GM23248 (cell line): ENCODE results near the gene LUM. TPM values are rescaled to one million over a fixed set of nuclear protein-coding genes. Genes with fewer than 3 reads are reported as not detected.

ENCODE experiments used
- DNase-seq: peaks from one replicate; pipeline ENCODE4 v3.0.0-alpha.2; 2015
- H2AFZ ChIP-seq: fragments of 200-600 bp; sonication (generic); 2 replicates; pipeline ENCODE4 v1.6.1; 2016; ENCODE audit warnings: antibody characterized with exemption
- H3F3A ChIP-seq: fragments of 200-600 bp; sonication (generic); 2 replicates; pipeline ENCODE4 v1.6.1; 2016; ENCODE audit warnings: mild to moderate bottlenecking, antibody characterized with exemption, mixed run types; ENCODE audit not compliant: insufficient read depth
- H3K27ac ChIP-seq: fragments of 200-600 bp; sonication (generic); 2 replicates; pipeline ENCODE4 v1.5.1; 2016; ENCODE audit warnings: mild to moderate bottlenecking
- H3K27me3 ChIP-seq: fragments of 200-600 bp; sonication (generic); replicated peaks from 2 replicates; pipeline ENCODE4 v1.6.1; 2016; ENCODE audit warnings: mild to moderate bottlenecking; ENCODE audit not compliant: insufficient read depth
- H3K36me3 ChIP-seq: fragments of 200-600 bp; sonication (generic); 2 replicates; pipeline ENCODE4 v1.6.1; 2016; ENCODE audit warnings: low read depth, mild to moderate bottlenecking
- H3K4me1 ChIP-seq: fragments of 200-600 bp; sonication (generic); 2 replicates; pipeline ENCODE4 v1.6.1; 2016; ENCODE audit warnings: mild to moderate bottlenecking; ENCODE audit not compliant: insufficient read depth
- H3K4me2 ChIP-seq: fragments of 200-600 bp; sonication (generic); one replicate; pipeline ENCODE4 v1.6.1; 2016; ENCODE audit warnings: mild to moderate bottlenecking; ENCODE audit not compliant: unreplicated experiment
- H3K4me3 ChIP-seq: fragments of 200-600 bp; sonication (generic); 2 replicates; pipeline ENCODE4 v1.5.1; 2016; ENCODE audit warnings: mild to moderate bottlenecking
- H3K79me2 ChIP-seq: fragments of 200-600 bp; sonication (generic); 2 replicates; pipeline ENCODE4 v1.6.1; 2016; ENCODE audit warnings: mild to moderate bottlenecking; ENCODE audit not compliant: insufficient read depth
- H3K9ac ChIP-seq: fragments of 200-600 bp; sonication (generic); 2 replicates; pipeline ENCODE4 v1.6.1; 2016; ENCODE audit warnings: mild to moderate bottlenecking
- H3K9me2 ChIP-seq: fragments of 200-600 bp; sonication (generic); 2 replicates; pipeline ENCODE4 v1.6.1; 2016; ENCODE audit warnings: mixed run types, mild to moderate bottlenecking, moderate library complexity; ENCODE audit not compliant: insufficient read depth
- H3K9me3 ChIP-seq: fragments of 200-600 bp; sonication (generic); one replicate; pipeline ENCODE4 v1.6.1; 2017; ENCODE audit warnings: low read depth
- H4K20me1 ChIP-seq: fragments of 200-600 bp; sonication (generic); 2 replicates; pipeline ENCODE4 v1.6.0; 2016; ENCODE audit not compliant: insufficient read depth
- EZH2 ChIP-seq: fragments of 200-600 bp; sonication (generic); IDR thresholded peaks from 2 replicates; pipeline ENCODE4 v1.6.1; 2018; ENCODE audit warnings: antibody characterized with exemption, mild to moderate bottlenecking; ENCODE audit not compliant: insufficient read depth, poor library complexity, severe bottlenecking
- EZH2phosphoT487 ChIP-seq: fragments of 200-600 bp; sonication (generic); IDR thresholded peaks from 2 replicates; pipeline ENCODE4 v1.6.1; 2018; ENCODE audit warnings: antibody characterized with exemption, moderate library complexity, mild to moderate bottlenecking, low read depth; ENCODE audit not compliant: insufficient read depth
- WGBS, 2 experiments: methylation state at CpG; one replicate each; pipeline ENCODE4 v1.1.6; 2015 to 2017; ENCODE audit warnings: low lambda C conversion rate in 2 of 2, low coverage in 1 of 2; ENCODE audit errors: missing lambda C conversion rate in 2 of 2; 5-methylcytosine and 5-hydroxymethylcytosine counted together
- in situ Hi-C: fragments of 300-500 bp; cut with MboI; formaldehyde crosslinking; loops from 2 replicates; pipeline ENCODE4 v1.15.0; 2020
- polyA plus RNA-seq: library from polyadenylated mRNA; unstranded; fragments of >200 nt; fragmentation: Nextera tagmentation; extraction: Ambion mirVana; gene quantifications from 2 replicates; pipeline ENCODE4 v1.2.1, GENCODE V29; 2016
- total RNA-seq: library from RNA; depleted of rRNA; stranded (reverse); fragments of >200 nt; shearing (Covaris generic); gene quantifications from 2 replicates; pipeline ENCODE4 v1.2.3, GENCODE V29; 2014

LUM gene
- total and polyA plus RNA-seq, 2 experiments from 2014 or later = 573 to 584 TPM

GRCh38 chr12:91127751-91128150 lies 16.5 kb upstream of the LUM start:
- Histone ChIP-seq H3K27ac (peak overlapping the region; percentile 83), H3K9me3 (no peaks in the 10 kb centered on the region), H3K27me3 (no peaks in the 10 kb centered on the region), H3K9ac (peak overlapping the region; percentile 47), H3K79me2 (no peaks in the 10 kb centered on the region), H4K20me1 (no peaks in the 10 kb centered on the region), H3K9me2 (no peaks in the 10 kb centered on the region), H2AFZ (peak overlapping the region; percentile 32; the same call in 1 of the 2 replicates), H3F3A (peaks cover 23% of the 10 kb centered on the region), H3K4me1 (peaks cover 50% of the 10 kb centered on the region), H3K4me3 (0 out of 2 replicates have a peak overlapping the region, but pooled peaks have one; percentile 29), H3K36me3 (no peaks in the 10 kb centered on the region), H3K4me2 (peak overlapping the region; percentile 57)
- peak; percentile 65 for DNase-seq
- in situ Hi-C loops = no loop called here
- no peak for TF ChIP-seq EZH2
- WGBS, 2 experiments = 86 to 97% methylated on average over 3 of the region's 3 CpGs

GRCh38 chr12:91127306-91127705 lies 16.0 kb upstream of the LUM start:
- H3K9ac ChIP-seq = peak overlapping the region; percentile 47
- peaks cover 46% of the 10 kb centered on the region for H3K4me1 ChIP-seq
- peak overlapping the region; percentile 83 for H3K27ac ChIP-seq

GRCh38 chr12:91126516-91126915 lies 15.2 kb upstream of the LUM start:
- Histone ChIP-seq H3F3A (peaks cover 23% of the 10 kb centered on the region), H3K4me1 (peaks cover 42% of the 10 kb centered on the region), H3K36me3 (no peaks in the 10 kb centered on the region), H3K9ac (peak overlapping the region; percentile 47), H4K20me1 (no peaks in the 10 kb centered on the region), H2AFZ (peak overlapping the region; percentile 16; the same call in 1 of the 2 replicates), H3K4me2 (peak overlapping the region; percentile 57), H3K9me3 (no peaks in the 10 kb centered on the region), H3K27me3 (no peaks in the 10 kb centered on the region), H3K27ac (peak overlapping the region; percentile 83), H3K9me2 (no peaks in the 10 kb centered on the region), H3K79me2 (no peaks in the 10 kb centered on the region), H3K4me3 (no peak overlapping the region)
- 32 to 53% methylated on average over 1 of the region's 1 CpG for WGBS, 2 experiments
- no peak for TF ChIP-seq EZH2phosphoT487
- DNase-seq = peak; percentile 60
- in situ Hi-C loops = no loop called here

More at GRCh38 chr12:91127306-91127705, 16.0 kb upstream of the LUM start:
- peak overlapping the region; percentile 57 for H3K4me2 ChIP-seq
- H4K20me1 ChIP-seq = no peaks in the 10 kb centered on the region
- no peak overlapping the region for H3K4me3 ChIP-seq
- peaks cover 23% of the 10 kb centered on the region for H3F3A ChIP-seq
- TF ChIP-seq EZH2phosphoT487 (no peak), EZH2 (no peak)
- no peak overlapping the region for H2AFZ ChIP-seq
- 48% methylated on average over 2 of the region's 2 CpGs for WGBS, 2 experiments
- no peaks in the 10 kb centered on the region for H3K79me2 ChIP-seq
- H3K9me3 ChIP-seq = no peaks in the 10 kb centered on the region
- H3K9me2 ChIP-seq = no peaks in the 10 kb centered on the region
- H3K36me3 ChIP-seq = no peaks in the 10 kb centered on the region
- in situ Hi-C loops = no loop called here
- no peaks in the 10 kb centered on the region for H3K27me3 ChIP-seq
- peak; percentile 66 for DNase-seq

DNA sequence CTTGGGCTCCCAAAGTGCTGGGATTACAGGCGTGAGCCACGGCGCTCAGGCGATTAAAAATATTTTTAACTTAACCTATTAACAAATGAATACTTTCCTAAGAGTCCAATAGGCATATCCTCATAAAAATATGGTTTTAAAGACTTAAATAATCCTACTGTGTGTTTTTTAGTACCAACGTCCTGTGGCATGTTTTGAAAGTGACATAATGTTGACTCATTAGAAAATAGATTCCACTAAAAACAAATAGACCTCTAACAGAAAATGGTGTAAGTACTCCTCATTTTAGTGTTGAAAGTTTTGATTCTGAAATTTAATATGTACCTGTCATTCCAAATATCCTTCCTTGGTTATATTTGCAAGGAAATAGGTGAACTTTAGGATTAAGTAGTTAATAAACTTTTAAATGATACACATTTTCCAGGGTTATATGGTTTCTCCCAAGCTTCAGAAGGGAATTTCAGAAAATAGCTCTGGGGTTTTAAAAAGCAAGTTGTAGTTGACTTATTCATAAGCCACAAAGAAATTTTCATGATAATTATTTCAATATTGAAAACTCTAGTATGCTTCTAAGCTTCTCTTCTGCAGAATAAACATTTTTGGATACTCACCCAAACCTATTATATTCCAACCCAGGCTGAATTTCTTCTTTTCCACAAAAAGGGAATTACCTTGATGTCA lies 12.1 kb upstream of the LUM start:
- no peak overlapping the region for H3K9ac ChIP-seq
- H3F3A ChIP-seq = peaks cover 23% of the 10 kb centered on the region
- H2AFZ ChIP-seq = 0 out of 2 replicates have a peak overlapping the region, but pooled peaks have one; percentile 0
- no peak for DNase-seq
- no peak overlapping the region for H3K4me3 ChIP-seq
- H3K27me3 ChIP-seq = no peaks in the 10 kb centered on the region
- H3K9me3 ChIP-seq = no peaks in the 10 kb centered on the region
- no peaks in the 10 kb centered on the region for H3K9me2 ChIP-seq
- H3K4me1 ChIP-seq = peaks cover 40% of the 10 kb centered on the region
- in situ Hi-C loops = no loop called here
- H3K79me2 ChIP-seq = no peaks in the 10 kb centered on the region
- H3K27ac ChIP-seq = peak overlapping the region; percentile 10; the same call in 1 of the 2 replicates
- no peak for TF ChIP-seq EZH2phosphoT487
- TF ChIP-seq EZH2 = no peak
- no peaks in the 10 kb centered on the region for H4K20me1 ChIP-seq
- no peak overlapping the region for H3K4me2 ChIP-seq
- 75 to 79% methylated on average over 5 of the region's 5 CpGs for WGBS, 2 experiments
- H3K36me3 ChIP-seq = no peaks in the 10 kb centered on the region

DNA sequence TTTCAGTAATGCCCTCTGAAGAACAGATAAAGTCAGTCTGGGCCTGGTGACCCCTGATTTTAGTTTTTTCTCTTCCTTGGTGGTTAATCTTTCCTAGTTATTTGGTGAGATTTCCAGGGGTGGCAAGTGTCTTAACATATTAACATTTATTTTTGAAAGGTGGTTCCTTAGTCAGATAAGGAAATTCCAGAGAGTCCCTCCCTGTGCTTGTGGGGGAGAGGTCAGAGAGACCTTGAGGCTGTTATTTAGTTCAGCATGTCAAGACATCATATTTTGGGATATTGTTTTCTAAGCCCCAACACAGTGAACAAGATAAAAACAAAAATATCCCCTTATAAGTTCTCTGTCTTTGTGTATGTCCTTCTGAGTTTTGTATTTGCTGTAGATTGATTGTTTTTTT lies 9.5 kb upstream of the LUM start:
- H3K9ac ChIP-seq = no peak overlapping the region
- H2AFZ ChIP-seq = no peak overlapping the region
- in situ Hi-C loops = no loop called here
- H3K9me2 ChIP-seq = no peaks in the 10 kb centered on the region
- H3K27me3 ChIP-seq = no peaks in the 10 kb centered on the region
- no peak overlapping the region for H3K4me2 ChIP-seq
- no peaks in the 10 kb centered on the region for H3K36me3 ChIP-seq
- no peaks in the 10 kb centered on the region for H3K9me3 ChIP-seq
- H3K79me2 ChIP-seq = no peaks in the 10 kb centered on the region
- DNase-seq = no peak
- no peak overlapping the region for H3K27ac ChIP-seq
- H4K20me1 ChIP-seq = no peaks in the 10 kb centered on the region
- H3K4me1 ChIP-seq = peaks cover 14% of the 10 kb centered on the region
- H3F3A ChIP-seq = peaks cover 15% of the 10 kb centered on the region
- H3K4me3 ChIP-seq = no peak overlapping the region
- TF ChIP-seq EZH2phosphoT487 = no peak
